ENCODE measurements around the gene FAM163B. TPM values are rescaled to one million over a fixed set of nuclear protein-coding genes. Genes with fewer than 3 reads are reported as not detected.

FAM163B gene
- total and polyA plus RNA-seq, 2 donors (not counting 3 experiments of a cell fraction or from before 2014, with no cell fraction given): not detected

DNA sequence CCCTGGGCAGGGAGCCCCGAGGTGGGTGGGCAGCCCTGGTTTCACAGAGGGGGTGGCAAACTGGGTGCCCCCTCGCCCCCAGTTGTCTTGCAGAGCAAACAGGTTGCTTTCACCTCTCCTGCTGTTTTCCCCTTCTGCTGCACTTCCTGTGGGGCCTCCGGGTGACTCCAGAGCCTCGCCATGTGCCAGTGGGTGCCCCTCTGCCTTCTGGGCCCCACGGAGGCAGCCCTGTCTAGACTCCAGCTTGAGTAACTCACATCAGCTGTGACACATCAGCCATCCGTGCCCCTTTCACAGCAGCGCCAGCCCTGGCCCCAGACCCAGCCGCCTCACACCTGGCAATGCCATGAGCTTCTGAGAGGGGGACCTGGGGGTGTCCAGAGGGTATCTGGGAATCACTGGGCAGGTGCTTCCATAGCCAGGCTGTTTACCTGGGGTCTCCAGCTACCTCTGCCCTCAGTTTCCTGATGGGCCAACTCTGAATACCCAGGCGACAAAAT, 37.7 kb downstream of the FAM163B start:
- POLR2A ChIA-PET: no interaction called here
- no peak for DNase-seq (ENCODE audit: low read depth, low spot score)
- Histone ChIP-seq H3K79me2 (ENCODE audit: control insufficient read depth, insufficient read depth, low read length) (no peaks in the 10 kb centered on the region), H3K4me1 (ENCODE audit: control insufficient read depth, extremely low read depth, insufficient read depth, low read length) (no peaks in the 10 kb centered on the region), H3K9me3 (replicated peaks; ENCODE audit: control insufficient read depth, insufficient read depth, low read length) (no peaks in the 10 kb centered on the region), H3K27me3 (ENCODE audit: control insufficient read depth in 2 of 2, insufficient read depth in 2 of 2, low read length in 2 of 2) (no peaks in the 10 kb centered on the region), H3K4me3 (replicated peaks in 1 of 3; ENCODE audit: insufficient read depth in 1 of 3, low read depth in 1 of 3, low read length in 3 of 3) (no peak overlapping the region), H3K9me1 (replicated peaks; ENCODE audit: control insufficient read depth, extremely low read depth, insufficient read depth, low read length) (no peaks in the 10 kb centered on the region), H3K9ac (replicated peaks; ENCODE audit: extremely low read depth, insufficient read depth, low read length) (no peak overlapping the region), H4K20me1 (replicated peaks; ENCODE audit: control insufficient read depth, extremely low read depth, insufficient read depth, low read length) (no peaks in the 10 kb centered on the region), H3K36me3 (ENCODE audit: control insufficient read depth in 2 of 2, extremely low read depth in 1 of 2, insufficient read depth in 2 of 2, low read length in 2 of 2) (no peaks in the 10 kb centered on the region), H3K27ac (ENCODE audit: insufficient read depth, low read depth, low read length) (no peak overlapping the region), H2AFZ (ENCODE audit: low read depth, low read length) (no peak overlapping the region), H3K4me2 (ENCODE audit: insufficient read depth, low read length) (no peak overlapping the region)
- FAIRE-seq: no peak
- CTCF ChIA-PET: interaction anchor here (1.9 kb wide), 1 partner anchor 9 kb away, joined by 5 read pairs; no protein-coding TSS in a partner anchor
- TF ChIP-seq POLR2A (IDR thresholded peaks at IDR 0.05; ENCODE audit: low read depth, low read length): no peak
- no peak for TF ChIP-seq FOS (IDR thresholded peaks at IDR 0.05; ENCODE audit: borderline replicate concordance, insufficient read depth, low read length)
- TF ChIP-seq POLR2AphosphoS5 (IDR thresholded peaks at IDR 0.05; ENCODE audit: insufficient read depth, low read depth, low read length): no peak
- TF ChIP-seq, protein P1, sequence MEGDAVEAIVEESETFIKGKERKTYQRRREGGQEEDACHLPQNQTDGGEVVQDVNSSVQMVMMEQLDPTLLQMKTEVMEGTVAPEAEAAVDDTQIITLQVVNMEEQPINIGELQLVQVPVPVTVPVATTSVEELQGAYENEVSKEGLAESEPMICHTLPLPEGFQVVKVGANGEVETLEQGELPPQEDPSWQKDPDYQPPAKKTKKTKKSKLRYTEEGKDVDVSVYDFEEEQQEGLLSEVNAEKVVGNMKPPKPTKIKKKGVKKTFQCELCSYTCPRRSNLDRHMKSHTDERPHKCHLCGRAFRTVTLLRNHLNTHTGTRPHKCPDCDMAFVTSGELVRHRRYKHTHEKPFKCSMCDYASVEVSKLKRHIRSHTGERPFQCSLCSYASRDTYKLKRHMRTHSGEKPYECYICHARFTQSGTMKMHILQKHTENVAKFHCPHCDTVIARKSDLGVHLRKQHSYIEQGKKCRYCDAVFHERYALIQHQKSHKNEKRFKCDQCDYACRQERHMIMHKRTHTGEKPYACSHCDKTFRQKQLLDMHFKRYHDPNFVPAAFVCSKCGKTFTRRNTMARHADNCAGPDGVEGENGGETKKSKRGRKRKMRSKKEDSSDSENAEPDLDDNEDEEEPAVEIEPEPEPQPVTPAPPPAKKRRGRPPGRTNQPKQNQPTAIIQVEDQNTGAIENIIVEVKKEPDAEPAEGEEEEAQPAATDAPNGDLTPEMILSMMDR (IDR thresholded peaks at IDR 0.05; ENCODE audit: extremely low read depth in 1 of 2, insufficient read depth in 1 of 2, low read depth in 1 of 2, low read length in 2 of 2): no peak
- TF ChIP-seq JUN (IDR thresholded peaks at IDR 0.05; ENCODE audit: borderline replicate concordance, insufficient read depth, insufficient read length, low read depth): no peak
- TF ChIP-seq EZH2 (IDR thresholded peaks at IDR 0.05; ENCODE audit: borderline replicate concordance, low read depth, low read length, severe bottlenecking): no peak
- intact Hi-C loops (cut with micrococcal nuclease): no loop called here
- dilution Hi-C loops (cut with MboI; ENCODE audit: extremely low pct_ligation_motif_present, low sequenced_read_pairs): no loop called here
- no TSS peak for BruUV-seq (replicated peaks)

DNA sequence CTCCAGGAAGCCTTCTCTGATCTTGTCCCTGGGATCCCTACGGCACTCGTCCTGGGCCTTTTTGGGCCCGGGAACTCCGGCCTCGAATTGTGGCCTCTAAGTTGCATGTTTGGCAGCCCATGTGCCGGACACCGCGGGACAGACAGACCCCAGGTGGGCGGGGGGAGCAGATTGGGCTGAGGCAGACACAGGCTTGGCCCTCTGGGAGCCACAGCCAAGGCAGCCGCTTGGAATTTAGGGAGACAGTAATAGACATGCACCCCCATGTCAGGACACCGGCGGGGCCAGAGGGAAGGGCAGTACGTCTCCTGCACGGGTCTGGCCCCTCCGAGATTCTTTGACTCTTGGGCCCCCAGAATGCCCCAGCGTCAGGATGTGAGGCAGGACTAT, 38.5 kb downstream of the FAM163B start:
- Histone ChIP-seq H4K20me1 (replicated peaks; ENCODE audit: control insufficient read depth, extremely low read depth, insufficient read depth, low read length) (no peaks in the 10 kb centered on the region), H2AFZ (ENCODE audit: low read depth, low read length) (no peak overlapping the region), H3K9ac (replicated peaks; ENCODE audit: extremely low read depth, insufficient read depth, low read length) (no peak overlapping the region), H3K4me2 (ENCODE audit: insufficient read depth, low read length) (no peak overlapping the region), H3K4me3 (replicated peaks in 1 of 3; ENCODE audit: insufficient read depth in 1 of 3, low read depth in 1 of 3, low read length in 3 of 3) (no peak overlapping the region), H3K4me1 (ENCODE audit: control insufficient read depth, extremely low read depth, insufficient read depth, low read length) (no peaks in the 10 kb centered on the region), H3K36me3 (ENCODE audit: control insufficient read depth in 2 of 2, extremely low read depth in 1 of 2, insufficient read depth in 2 of 2, low read length in 2 of 2) (no peaks in the 10 kb centered on the region), H3K27ac (ENCODE audit: insufficient read depth, low read depth, low read length) (no peak overlapping the region), H3K79me2 (ENCODE audit: control insufficient read depth, insufficient read depth, low read length) (no peaks in the 10 kb centered on the region), H3K9me1 (replicated peaks; ENCODE audit: control insufficient read depth, extremely low read depth, insufficient read depth, low read length) (no peaks in the 10 kb centered on the region), H3K9me3 (replicated peaks; ENCODE audit: control insufficient read depth, insufficient read depth, low read length) (no peaks in the 10 kb centered on the region), H3K27me3 (ENCODE audit: control insufficient read depth in 2 of 2, insufficient read depth in 2 of 2, low read length in 2 of 2) (no peaks in the 10 kb centered on the region)
- intact Hi-C loops (cut with micrococcal nuclease) (no loop called here), dilution Hi-C loops (cut with MboI; ENCODE audit: extremely low pct_ligation_motif_present, low sequenced_read_pairs) (no loop called here)
- ChIA-PET CTCF (interaction anchor here (1.9 kb wide), 1 partner anchor 10 kb away, joined by 5 read pairs; no protein-coding TSS in a partner anchor), POLR2A (no interaction called here)
- FAIRE-seq: no peak
- TF ChIP-seq POLR2AphosphoS5 (IDR thresholded peaks at IDR 0.05; ENCODE audit: insufficient read depth, low read depth, low read length): no peak
- no peak for TF ChIP-seq POLR2A (IDR thresholded peaks at IDR 0.05; ENCODE audit: low read depth, low read length)
- TF ChIP-seq, protein P2, sequence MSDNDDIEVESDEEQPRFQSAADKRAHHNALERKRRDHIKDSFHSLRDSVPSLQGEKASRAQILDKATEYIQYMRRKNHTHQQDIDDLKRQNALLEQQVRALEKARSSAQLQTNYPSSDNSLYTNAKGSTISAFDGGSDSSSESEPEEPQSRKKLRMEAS (IDR thresholded peaks at IDR 0.05; ENCODE audit: insufficient read depth, insufficient read length): no peak
- TF ChIP-seq MYC (IDR thresholded peaks at IDR 0.05; ENCODE audit: low read depth, low read length): no peak
- no peak for TF ChIP-seq EZH2 (IDR thresholded peaks at IDR 0.05; ENCODE audit: borderline replicate concordance, low read depth, low read length, severe bottlenecking)
- TF ChIP-seq, protein P1 (IDR thresholded peaks at IDR 0.05; ENCODE audit: extremely low read depth in 1 of 2, insufficient read depth in 1 of 2, low read depth in 1 of 2, low read length in 2 of 2): no peak
- no peak for TF ChIP-seq GATA2 (IDR thresholded peaks at IDR 0.05; ENCODE audit: insufficient read depth, insufficient read length, low read depth, low read length)
- TF ChIP-seq JUN (IDR thresholded peaks at IDR 0.05; ENCODE audit: borderline replicate concordance, insufficient read depth, insufficient read length, low read depth): no peak
- TF ChIP-seq FOS (IDR thresholded peaks at IDR 0.05; ENCODE audit: borderline replicate concordance, insufficient read depth, low read length): no peak
- DNase-seq (ENCODE audit: low read depth, low spot score): no peak
- no TSS peak for BruUV-seq (replicated peaks)

Measured in endothelial cell of umbilical vein (primary cell).